Measurements from ENCODE around the gene GOLGA6L7. TPM values are rescaled to one million over a fixed set of nuclear protein-coding genes. Genes with fewer than 3 reads are reported as not detected.
"Not testable (repeated sequence)": the region's sequence is repeated elsewhere in the genome, so short reads cannot be mapped to it uniquely, and the experiment has no call there.

Gene GOLGA6L7
- total and polyA plus RNA-seq, 2 of the 13 experiments (the other 11 are each of a cell fraction or from before 2014, with no cell fraction given): not detected

GRCh38 chr15:28849271-28849670 lies 827 bp upstream of the GOLGA6L7 start:
- BruUV-seq (replicated peaks); ATAC-seq; H3K4me2 ChIP-seq (ENCODE audit: low read depth, low read length); H3K9ac ChIP-seq (ENCODE audit: insufficient read depth, low read depth, low read length); intact Hi-C loops (cut with micrococcal nuclease; ENCODE audit: unreplicated experiment); CTCF ChIA-PET (ENCODE audit: low intra/inter-chr PET ratio, low total read pairs); POLR2A ChIA-PET; DNase-seq (ENCODE audit: low spot score); H3K36me3 ChIP-seq (replicated peaks in 1 of 2; ENCODE audit: control insufficient read depth in 1 of 2, insufficient read depth in 2 of 2, low read length in 2 of 2); H3K9me3 ChIP-seq (ENCODE audit: low read length); H3K4me1 ChIP-seq (ENCODE audit: insufficient read depth, low read length); in situ Hi-C loops (cut with HindIII; ENCODE audit: extremely low pct_ligation_motif_present, low pct_unique_long_range_greater_than_20kb); H3K79me2 ChIP-seq (ENCODE audit: insufficient read depth, low read length); H2AFZ ChIP-seq (ENCODE audit: low read length); H3K27me3 ChIP-seq (ENCODE audit: control insufficient read depth in 1 of 2, insufficient read depth in 2 of 2, low read length in 2 of 2); H4K20me1 ChIP-seq (ENCODE audit: insufficient read depth, low read length); H3K27ac ChIP-seq (ENCODE audit: extremely low read length, insufficient read depth, low read length); FAIRE-seq; H3K4me3 ChIP-seq (replicated peaks in 1 of 3; ENCODE audit: insufficient read depth in 1 of 3, low read depth in 2 of 3, low read length in 3 of 3): not testable (repeated sequence)
- 85% methylated on average over 3 of the region's 17 CpGs for WGBS (ENCODE audit: low lambda C conversion rate)

DNA sequence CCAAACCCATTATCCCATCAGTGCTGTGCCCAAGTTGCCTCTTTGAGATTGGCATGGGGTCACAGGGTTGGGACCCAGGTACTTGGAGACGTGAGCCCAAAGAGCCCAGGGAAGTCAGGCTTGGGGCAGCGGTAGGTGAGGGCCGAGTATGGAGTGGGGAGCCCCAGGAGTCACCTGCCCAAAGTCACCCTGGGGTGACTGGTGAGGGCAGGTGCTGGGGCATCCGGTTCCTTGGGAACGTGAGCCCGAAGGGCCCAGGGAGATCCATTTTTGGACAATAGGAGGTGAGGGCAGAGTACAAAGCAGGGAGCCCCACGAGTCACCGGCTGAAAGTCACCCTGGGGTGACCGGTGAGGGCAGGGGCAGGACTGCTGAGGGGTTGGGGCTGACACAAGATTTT lies 485 bp downstream of the GOLGA6L7 start:
- ATAC-seq; in situ Hi-C loops (cut with HindIII; ENCODE audit: extremely low pct_ligation_motif_present, low pct_unique_long_range_greater_than_20kb); H3K9me3 ChIP-seq (ENCODE audit: low read length); H3K4me1 ChIP-seq (ENCODE audit: insufficient read depth, low read length); FAIRE-seq; H3K4me3 ChIP-seq (replicated peaks in 1 of 3; ENCODE audit: insufficient read depth in 1 of 3, low read depth in 2 of 3, low read length in 3 of 3); H3K36me3 ChIP-seq (replicated peaks in 1 of 2; ENCODE audit: control insufficient read depth in 1 of 2, insufficient read depth in 2 of 2, low read length in 2 of 2); CTCF ChIA-PET (ENCODE audit: low intra/inter-chr PET ratio, low total read pairs); H3K27ac ChIP-seq (ENCODE audit: extremely low read length, insufficient read depth, low read length); POLR2A ChIA-PET; H3K27me3 ChIP-seq (ENCODE audit: control insufficient read depth in 1 of 2, insufficient read depth in 2 of 2, low read length in 2 of 2); intact Hi-C loops (cut with micrococcal nuclease; ENCODE audit: unreplicated experiment); H3K9ac ChIP-seq (ENCODE audit: insufficient read depth, low read depth, low read length); BruUV-seq (replicated peaks); H2AFZ ChIP-seq (ENCODE audit: low read length); H3K4me2 ChIP-seq (ENCODE audit: low read depth, low read length); DNase-seq (ENCODE audit: low spot score); H4K20me1 ChIP-seq (ENCODE audit: insufficient read depth, low read length); H3K79me2 ChIP-seq (ENCODE audit: insufficient read depth, low read length): not testable (repeated sequence)
- 77% methylated on average over 7 of the region's 9 CpGs for WGBS (ENCODE audit: low lambda C conversion rate)

GRCh38 chr15:28847247-28847646 lies 1.2 kb downstream of the GOLGA6L7 start:
- H3K27ac ChIP-seq (ENCODE audit: extremely low read length, insufficient read depth, low read length); H3K9ac ChIP-seq (ENCODE audit: insufficient read depth, low read depth, low read length); H3K36me3 ChIP-seq (replicated peaks in 1 of 2; ENCODE audit: control insufficient read depth in 1 of 2, insufficient read depth in 2 of 2, low read length in 2 of 2); H3K4me1 ChIP-seq (ENCODE audit: insufficient read depth, low read length); DNase-seq (ENCODE audit: low spot score); H3K4me3 ChIP-seq (replicated peaks in 1 of 3; ENCODE audit: insufficient read depth in 1 of 3, low read depth in 2 of 3, low read length in 3 of 3); intact Hi-C loops (cut with micrococcal nuclease; ENCODE audit: unreplicated experiment); POLR2A ChIA-PET; BruUV-seq (replicated peaks); H2AFZ ChIP-seq (ENCODE audit: low read length); FAIRE-seq; ATAC-seq; CTCF ChIA-PET (ENCODE audit: low intra/inter-chr PET ratio, low total read pairs); H3K4me2 ChIP-seq (ENCODE audit: low read depth, low read length); in situ Hi-C loops (cut with HindIII; ENCODE audit: extremely low pct_ligation_motif_present, low pct_unique_long_range_greater_than_20kb); H3K9me3 ChIP-seq (ENCODE audit: low read length); H3K79me2 ChIP-seq (ENCODE audit: insufficient read depth, low read length); H4K20me1 ChIP-seq (ENCODE audit: insufficient read depth, low read length); H3K27me3 ChIP-seq (ENCODE audit: control insufficient read depth in 1 of 2, insufficient read depth in 2 of 2, low read length in 2 of 2): not testable (repeated sequence)
- WGBS (ENCODE audit: low lambda C conversion rate): 71% methylated on average over 5 of the region's 5 CpGs

GRCh38 chr15:28844147-28844546 lies 4.3 kb downstream of the GOLGA6L7 start:
- BruUV-seq (replicated peaks); in situ Hi-C loops (cut with HindIII; ENCODE audit: extremely low pct_ligation_motif_present, low pct_unique_long_range_greater_than_20kb): not testable (repeated sequence)
- 87% methylated on average over 14 of the region's 14 CpGs for WGBS (ENCODE audit: low lambda C conversion rate)

More at GRCh38 chr15:28844147-28844546, 4.3 kb downstream of the GOLGA6L7 start:
- H3K27me3 ChIP-seq (ENCODE audit: control insufficient read depth in 1 of 2, insufficient read depth in 2 of 2, low read length in 2 of 2); H3K4me1 ChIP-seq (ENCODE audit: insufficient read depth, low read length); CTCF ChIA-PET (ENCODE audit: low intra/inter-chr PET ratio, low total read pairs); POLR2A ChIA-PET; H3K79me2 ChIP-seq (ENCODE audit: insufficient read depth, low read length); H3K36me3 ChIP-seq (replicated peaks in 1 of 2; ENCODE audit: control insufficient read depth in 1 of 2, insufficient read depth in 2 of 2, low read length in 2 of 2); H3K4me2 ChIP-seq (ENCODE audit: low read depth, low read length); H3K9ac ChIP-seq (ENCODE audit: insufficient read depth, low read depth, low read length); H4K20me1 ChIP-seq (ENCODE audit: insufficient read depth, low read length); intact Hi-C loops (cut with micrococcal nuclease; ENCODE audit: unreplicated experiment); FAIRE-seq; H3K4me3 ChIP-seq (replicated peaks in 1 of 3; ENCODE audit: insufficient read depth in 1 of 3, low read depth in 2 of 3, low read length in 3 of 3); DNase-seq (ENCODE audit: low spot score); H3K27ac ChIP-seq (ENCODE audit: extremely low read length, insufficient read depth, low read length); H2AFZ ChIP-seq (ENCODE audit: low read length); ATAC-seq; H3K9me3 ChIP-seq (ENCODE audit: low read length): not testable (repeated sequence)

All from HepG2 (cell line).